CMK (cell line): ENCODE measurements around the gene SEMG1.

Experiments
- DNase-seq: peaks from one replicate; pipeline ENCODE4 v3.0.0-alpha.2; 2010; ENCODE audit warnings: low read depth

SEMG1 gene

GRCh38 chr20:45221076-45221475 lies 14.2 kb downstream of the SEMG1 start, which contains the start of gene SEMG2:
Gene SEMG2 (plus strand): TSS chr20:45221373. CDS start chr20:45221390, 17 bp downstream.
- no peak for DNase-seq

GRCh38 chr20:45223136-45223535 lies 16.3 kb downstream of the SEMG1 start:
- no peak for DNase-seq

GRCh38 chr20:45226287-45226686 lies 19.5 kb downstream of the SEMG1 start:
- DNase-seq: no peak

- DNase-seq: no peak
These were observed 22.6 kb downstream of the SEMG1 start for GRCh38 chr20:45229264-45230056.

GRCh38 chr20:45230631-45231030 lies 23.8 kb downstream of the SEMG1 start:
- DNase-seq: no peak

- DNase-seq: no peak
These were observed 29.2 kb downstream of the SEMG1 start for GRCh38 chr20:45235995-45236394.

- DNase-seq: no peak
These were observed 31.3 kb downstream of the SEMG1 start for GRCh38 chr20:45238139-45238538.

- no peak for DNase-seq
These were observed 39.3 kb downstream of the SEMG1 start for GRCh38 chr20:45246109-45246508.

- DNase-seq: no peak
These were observed 41.0 kb downstream of the SEMG1 start for GRCh38 chr20:45247865-45248264.

GRCh38 chr20:45248609-45249008 lies 41.8 kb downstream of the SEMG1 start:
- no peak for DNase-seq

- no peak for DNase-seq
These were observed 45.2 kb downstream of the SEMG1 start for GRCh38 chr20:45251884-45252560.

- no peak for DNase-seq
These were observed 46.4 kb downstream of the SEMG1 start for GRCh38 chr20:45253261-45253660.

GRCh38 chr20:45254383-45255262 lies 47.8 kb downstream of the SEMG1 start, which contains the start of gene SLPI:
Gene SLPI (minus strand): TSS chr20:45254564. CDS start chr20:45254543, 21 bp downstream.
- DNase-seq: no peak

GRCh38 chr20:45257161-45257560 lies 50.3 kb downstream of the SEMG1 start:
- DNase-seq: no peak

GRCh38 chr20:45257711-45258110 lies 50.9 kb downstream of the SEMG1 start:
- no peak for DNase-seq

GRCh38 chr20:45258259-45258658 lies 51.4 kb downstream of the SEMG1 start:
- no peak for DNase-seq

- DNase-seq: no peak
These were observed 51.8 kb downstream of the SEMG1 start for GRCh38 chr20:45258664-45259063.
